Kidney epithelial cell (primary cell): ENCODE data around the gene QKI. TPM values are rescaled to one million over a fixed set of nuclear protein-coding genes. Genes with fewer than 3 reads are reported as not detected.
"Not testable (repeated sequence)": the region's sequence is repeated elsewhere in the genome, so short reads cannot be mapped to it uniquely, and the experiment has no call there.

Experiments
- DNase-seq: peaks from one replicate; pipeline ENCODE4 v3.0.0-alpha.2; 2010; ENCODE audit warnings: low read depth
- H3K27me3 ChIP-seq: 2 replicates; pipeline ENCODE4 v1.6.0; 2011; ENCODE audit warnings: low read length; ENCODE audit not compliant: control insufficient read depth, insufficient read depth
- H3K36me3 ChIP-seq: 2 replicates; pipeline ENCODE4 v1.5.1; 2011; ENCODE audit warnings: low read length; ENCODE audit not compliant: control insufficient read depth, insufficient read depth
- H3K4me3 ChIP-seq: 2 replicates; pipeline ENCODE4 v1.5.1; 2011; ENCODE audit warnings: low read depth, mild to moderate bottlenecking, control low read depth, low read length
- total RNA-seq: library from RNA; depleted of rRNA; stranded (reverse); fragments of >200 nt; gene quantifications from 2 replicates; pipeline ENCODE4 v1.2.3, GENCODE V29; 2015
- TF ChIP-seq, protein P1 (sequence below): IDR thresholded peaks from 2 replicates; pipeline ENCODE4 v1.5.1; 2011; ENCODE audit warnings: mild to moderate bottlenecking, moderate library complexity, low read length, control low read depth, inconsistent platforms; ENCODE audit not compliant: insufficient read depth, poor library complexity, severe bottlenecking

The QKI gene
- total RNA-seq, 1 donor from 2014 or later: 173 TPM

DNA sequence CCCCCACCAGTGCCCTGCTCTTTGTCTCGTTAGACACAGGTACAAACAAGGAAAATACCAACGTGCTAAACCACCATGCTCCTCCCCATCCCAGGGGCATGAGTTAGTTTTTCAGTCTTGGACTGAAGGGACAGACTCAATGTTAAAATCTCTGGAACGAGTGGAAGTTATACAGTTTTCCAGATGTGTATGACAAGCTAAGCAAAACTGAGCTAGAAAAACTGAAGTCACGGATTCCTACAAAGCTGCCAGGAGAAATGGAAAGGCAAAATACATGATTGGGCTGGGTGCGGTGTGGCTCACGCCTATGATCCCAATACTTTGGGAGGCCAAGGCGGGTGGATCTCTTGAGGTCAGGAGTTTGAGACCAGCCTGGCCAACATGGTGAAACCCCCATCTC is 34.3 kb upstream of the QKI start:
- Histone ChIP-seq H3K4me3 (no peak overlapping the region), H3K27me3 (no peaks in the 10 kb centered on the region), H3K36me3 (no peaks in the 10 kb centered on the region)
- no peak for DNase-seq
- TF ChIP-seq, protein P1, sequence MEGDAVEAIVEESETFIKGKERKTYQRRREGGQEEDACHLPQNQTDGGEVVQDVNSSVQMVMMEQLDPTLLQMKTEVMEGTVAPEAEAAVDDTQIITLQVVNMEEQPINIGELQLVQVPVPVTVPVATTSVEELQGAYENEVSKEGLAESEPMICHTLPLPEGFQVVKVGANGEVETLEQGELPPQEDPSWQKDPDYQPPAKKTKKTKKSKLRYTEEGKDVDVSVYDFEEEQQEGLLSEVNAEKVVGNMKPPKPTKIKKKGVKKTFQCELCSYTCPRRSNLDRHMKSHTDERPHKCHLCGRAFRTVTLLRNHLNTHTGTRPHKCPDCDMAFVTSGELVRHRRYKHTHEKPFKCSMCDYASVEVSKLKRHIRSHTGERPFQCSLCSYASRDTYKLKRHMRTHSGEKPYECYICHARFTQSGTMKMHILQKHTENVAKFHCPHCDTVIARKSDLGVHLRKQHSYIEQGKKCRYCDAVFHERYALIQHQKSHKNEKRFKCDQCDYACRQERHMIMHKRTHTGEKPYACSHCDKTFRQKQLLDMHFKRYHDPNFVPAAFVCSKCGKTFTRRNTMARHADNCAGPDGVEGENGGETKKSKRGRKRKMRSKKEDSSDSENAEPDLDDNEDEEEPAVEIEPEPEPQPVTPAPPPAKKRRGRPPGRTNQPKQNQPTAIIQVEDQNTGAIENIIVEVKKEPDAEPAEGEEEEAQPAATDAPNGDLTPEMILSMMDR: no peak

- DNase-seq: no peak
- H3K4me3 ChIP-seq: no peak overlapping the region
- TF ChIP-seq, protein P1: no peak
- H3K36me3 ChIP-seq: no peaks in the 10 kb centered on the region
- H3K27me3 ChIP-seq: no peaks in the 10 kb centered on the region
Measured at GRCh38 chr6:163381118-163381756, 33.3 kb upstream of the QKI start.

- H3K4me3 ChIP-seq, DNase-seq, H3K27me3 ChIP-seq, H3K36me3 ChIP-seq: not testable (repeated sequence)
Measured at GRCh38 chr6:163383396-163383795, 31.1 kb upstream of the QKI start.

DNA sequence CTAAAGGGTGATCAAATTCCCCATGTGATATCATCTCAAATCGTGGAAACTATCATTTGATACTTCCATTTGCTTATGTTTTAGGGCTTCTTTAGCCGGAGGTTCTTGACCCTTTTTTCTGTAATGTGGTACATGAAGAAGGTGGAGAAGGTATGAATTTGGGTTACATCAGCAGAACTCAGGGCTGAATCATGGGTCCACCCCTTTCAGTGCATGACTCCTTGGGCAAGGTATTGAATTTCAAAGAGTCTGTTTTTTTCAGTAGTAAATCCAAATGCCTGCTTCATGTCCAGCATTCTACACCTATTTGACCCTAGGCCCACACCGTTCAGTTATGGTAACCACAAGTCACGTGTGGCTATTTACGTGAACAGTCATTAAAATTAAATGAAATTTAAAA is 30.6 kb upstream of the QKI start:
- Histone ChIP-seq H3K4me3 (no peak overlapping the region), H3K27me3 (no peaks in the 10 kb centered on the region), H3K36me3 (no peaks in the 10 kb centered on the region)
- no peak for DNase-seq
- TF ChIP-seq, protein P1: no peak

- no peaks in the 10 kb centered on the region for H3K36me3 ChIP-seq
- no peak for DNase-seq
- no peaks in the 10 kb centered on the region for H3K27me3 ChIP-seq
- TF ChIP-seq, protein P1: no peak
- H3K4me3 ChIP-seq: no peak overlapping the region
Measured at GRCh38 chr6:163384510-163384909, 30.0 kb upstream of the QKI start.

GRCh38 chr6:163385503-163385902 is 29.0 kb upstream of the QKI start:
- not testable (repeated sequence) for DNase-seq, H3K27me3 ChIP-seq, H3K4me3 ChIP-seq, H3K36me3 ChIP-seq

GRCh38 chr6:163386329-163386908 is 28.1 kb upstream of the QKI start:
- no peaks in the 10 kb centered on the region for H3K27me3 ChIP-seq
- TF ChIP-seq, protein P1: no peak
- no peak for DNase-seq
- H3K36me3 ChIP-seq: no peaks in the 10 kb centered on the region
- no peak overlapping the region for H3K4me3 ChIP-seq
